ENCODE results near the gene ATP6V1G2. TPM values are rescaled to one million over a fixed set of nuclear protein-coding genes. Genes with fewer than 3 reads are reported as not detected.

ATP6V1G2 gene
- total and polyA plus RNA-seq, 2 experiments from 2014 or later: 2.4 to 2.7 TPM

DNA sequence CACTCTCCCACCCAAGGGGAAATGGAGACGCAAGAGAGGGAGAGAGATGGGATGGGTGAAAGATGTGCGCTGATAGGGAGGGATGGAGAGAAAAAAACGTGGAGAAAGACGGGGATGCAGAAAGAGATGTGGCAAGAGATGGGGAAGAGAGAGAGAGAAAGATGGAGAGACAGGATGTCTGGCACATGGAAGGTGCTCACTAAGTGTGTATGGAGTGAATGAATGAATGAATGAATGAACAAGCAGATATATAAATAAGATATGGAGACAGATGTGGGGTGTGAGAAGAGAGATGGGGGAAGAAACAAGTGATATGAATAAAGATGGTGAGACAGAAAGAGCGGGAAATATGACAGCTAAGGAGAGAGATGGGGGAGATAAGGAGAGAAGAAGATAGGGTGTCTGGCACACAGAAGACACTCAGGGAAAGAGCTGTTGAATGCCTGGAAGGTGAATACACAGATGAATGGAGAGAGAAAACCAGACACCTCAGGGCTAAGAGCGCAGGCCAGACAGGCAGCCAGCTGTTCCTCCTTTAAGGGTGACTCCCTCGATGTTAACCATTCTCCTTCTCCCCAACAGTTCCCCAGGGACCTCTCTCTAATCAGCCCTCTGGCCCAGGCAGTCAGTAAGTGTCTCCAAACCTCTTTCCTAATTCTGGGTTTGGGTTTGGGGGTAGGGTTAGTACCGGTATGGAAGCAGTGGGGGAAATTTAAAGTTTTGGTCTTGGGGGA lies 29.7 kb upstream of the ATP6V1G2 start:
- no peak for TF ChIP-seq CREB1 (CRISPR knock-in tag; IDR thresholded peaks at IDR 0.05; ENCODE audit: low read depth)
- TF ChIP-seq REST (IDR thresholded peaks at IDR 0.05; ENCODE audit: unreplicated experiment): no peak
- no peak for TF ChIP-seq NANOG (IDR thresholded peaks at IDR 0.05; ENCODE audit: borderline replicate concordance)
- TF ChIP-seq ETS1 (IDR thresholded peaks at IDR 0.05): no peak
- no peak for TF ChIP-seq ZNF331 (CRISPR knock-in tag; IDR thresholded peaks at IDR 0.05; ENCODE audit: low read depth)
- TF ChIP-seq CTCF (conservative IDR thresholded peaks at IDR 0.05; ENCODE audit: low read depth in 2 of 2): no peak
- no peak for TF ChIP-seq EZH2phosphoT487 (IDR thresholded peaks at IDR 0.05; ENCODE audit: unreplicated experiment)
- no peak for TF ChIP-seq STAT1 (IDR thresholded peaks at IDR 0.05; ENCODE audit: unreplicated experiment)
- TF ChIP-seq ZNF114 (CRISPR knock-in tag; IDR thresholded peaks at IDR 0.05): no peak
- no peak overlapping the region for H3K4me3 ChIP-seq
- Mint-ChIP-seq H3K4me1 (peaks cover 18% of the 10 kb centered on the region), H3K27ac (no peak overlapping the region), H3K9me3 (peaks cover under 1% of the 10 kb centered on the region; the same call in 2 of the 3 replicates), H3K36me3 (ENCODE audit: low read depth) (no peaks in the 10 kb centered on the region; the same call in 2 of the 3 replicates), H3K27me3 (ENCODE audit: insufficient read depth, low read depth, poor library complexity) (peaks cover 34% of the 10 kb centered on the region), H3K4me3 (no peak overlapping the region)
- no peaks in the 10 kb centered on the region for H3K36me3 ChIP-seq (ENCODE audit: insufficient read depth)
- no peak overlapping the region for H3K4me2 ChIP-seq
- no peak overlapping the region for H3K27ac ChIP-seq (ENCODE audit: low read depth)
- H3K27me3 ChIP-seq (ENCODE audit: insufficient read depth): peaks cover 9% of the 10 kb centered on the region
- H3F3A ChIP-seq (replicated peaks; ENCODE audit: low read depth): no peaks in the 10 kb centered on the region
- no peak overlapping the region for H2AFZ ChIP-seq
- DNase-seq (ENCODE audit: low spot score): no peak
- H3K9me2 ChIP-seq (ENCODE audit: insufficient read depth): no peaks in the 10 kb centered on the region
- no peaks in the 10 kb centered on the region for H3K4me1 ChIP-seq (ENCODE audit: insufficient read depth)
- no peaks in the 10 kb centered on the region for H3K79me2 ChIP-seq (replicated peaks; ENCODE audit: insufficient read depth)
- ATAC-seq: no peak
- no peaks in the 10 kb centered on the region for H4K20me1 ChIP-seq (replicated peaks; ENCODE audit: insufficient read depth)

Measured in GM23338 (cell line).